HEK293T (cell line): ENCODE data around the gene SLC22A1.
"Not testable (repeated sequence)": the region's sequence is repeated elsewhere in the genome, so short reads cannot be mapped to it uniquely, and the experiment has no call there.

ENCODE experiments used
- BHLHE40 ChIP-seq: fragments of 450-650 bp; IDR thresholded peaks from 2 replicates; pipeline ENCODE4 v1.6.1; 2016; ENCODE audit warnings: mild to moderate bottlenecking, moderate library complexity, borderline replicate concordance
- FOXA1 ChIP-seq: fragments of 450-650 bp; IDR thresholded peaks from 2 replicates; pipeline ENCODE4 v1.6.1; 2016; ENCODE audit warnings: mild to moderate bottlenecking

DNA sequence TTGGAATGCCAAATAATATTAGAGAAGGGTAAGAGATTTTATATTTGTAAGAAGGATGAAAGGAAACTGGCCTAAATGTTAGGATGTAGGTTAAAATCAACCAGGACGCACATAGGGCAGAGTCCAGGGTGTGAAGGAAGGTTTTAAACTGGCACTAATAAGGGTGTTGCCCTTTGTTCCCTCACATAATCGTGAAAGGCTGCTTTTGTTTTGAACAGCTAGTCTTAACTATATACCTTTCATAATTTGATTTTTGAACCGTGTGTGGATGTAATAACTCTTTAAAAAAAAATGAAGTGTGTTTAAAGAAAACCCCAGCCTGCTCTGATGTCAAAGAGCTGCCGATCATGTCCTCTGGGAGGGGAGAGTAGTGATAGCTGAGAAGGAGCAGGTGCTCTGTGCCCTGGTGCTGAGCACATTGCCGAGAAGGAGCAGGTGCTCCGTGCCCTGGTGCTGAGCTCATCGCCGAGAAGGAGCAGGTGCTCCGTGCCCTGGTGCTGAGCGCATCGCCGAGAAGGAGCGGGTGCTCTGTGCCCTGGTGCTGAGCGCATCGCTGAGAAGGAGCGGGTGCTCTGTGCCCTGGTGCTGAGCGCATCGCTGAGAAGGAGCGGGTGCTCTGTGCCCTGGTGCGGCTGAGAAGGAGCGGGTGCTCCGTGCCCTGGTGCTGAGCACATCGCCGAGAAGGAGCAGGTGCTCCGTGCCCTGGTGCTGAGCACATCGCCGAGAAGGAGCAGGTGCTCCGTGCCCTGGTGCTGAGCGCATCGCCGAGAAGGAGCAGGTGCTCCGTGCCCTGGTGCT is 31.0 kb upstream of the SLC22A1 start:
- not testable (repeated sequence) for TF ChIP-seq FOXA1, BHLHE40
